K562 (cell line): Measurements from ENCODE around the gene ZNF749. TPM values are rescaled to one million over a fixed set of nuclear protein-coding genes. Genes with fewer than 3 reads are reported as not detected.

ENCODE experiments used
- ARID4B ChIP-seq: sonication (generic); formaldehyde crosslinking; IDR thresholded peaks from 2 replicates; pipeline ENCODE4 v1.8.0; 2022; ENCODE audit warnings: mild to moderate bottlenecking, missing genetic modification reagents
- CHD4 ChIP-seq: fragments of 200-600 bp; sonication (generic); IDR thresholded peaks from 3 replicates; pipeline ENCODE4 v1.6.1; 2012; ENCODE audit warnings: low read depth, mild to moderate bottlenecking, mixed read lengths, low read length, inconsistent platforms; ENCODE audit not compliant: insufficient read depth, insufficient replicate concordance, poor library complexity, severe bottlenecking
- CTBP1 ChIP-seq: fragments of 450-650 bp; IDR thresholded peaks from 2 replicates; pipeline ENCODE4 v1.6.1; 2016; ENCODE audit warnings: borderline replicate concordance
- ELF4 ChIP-seq: fragments of 450-650 bp; formaldehyde crosslinking; IDR thresholded peaks from 2 replicates; pipeline ENCODE4 v1.4.0; 2022; ENCODE audit warnings: missing genetic modification characterization
- FUS ChIP-seq: fragments of 200-400 bp; formaldehyde crosslinking; optimal IDR thresholded peaks from 2 replicates; pipeline ENCODE3; 2017; ENCODE audit warnings: low read depth, low read length
- GABPA ChIP-seq: fragments of 200-800 bp; sonication (Bioruptor generic); conservative IDR thresholded peaks from 2 replicates; pipeline ENCODE4 v1.6.1; 2016; ENCODE audit warnings: low read depth, missing genetic modification characterization, missing compliant biosample characterization
- HNRNPLL ChIP-seq: fragments of 200-400 bp; formaldehyde crosslinking; IDR thresholded peaks from 2 replicates; pipeline ENCODE4 v1.6.1; 2017; ENCODE audit warnings: low read length, low read depth, mild to moderate bottlenecking; ENCODE audit not compliant: poor library complexity, severe bottlenecking
- JUND ChIP-seq, 2 experiments: IDR thresholded peaks; 2 replicates in 1 of 2; 3 replicates in 1 of 2; pipeline ENCODE4 v1.6.1; 2011; ENCODE audit warnings: borderline replicate concordance in 2 of 2, low read depth in 2 of 2, low read length in 2 of 2, improper control_type of control experiment in 1 of 2, missing biosample characterization in 1 of 2, missing genetic modification characterization in 1 of 2, missing genetic modification reagents in 1 of 2
- MXI1 ChIP-seq: IDR thresholded peaks from 2 replicates; pipeline ENCODE4 v1.6.1; 2011; ENCODE audit warnings: low read depth, mild to moderate bottlenecking, improper control_type of control experiment, low read length
- NKRF ChIP-seq: fragments of 450-650 bp; IDR thresholded peaks from 2 replicates; pipeline ENCODE4 v1.6.1; 2016; ENCODE audit warnings: borderline replicate concordance
- NR2C2 ChIP-seq, 2 experiments: fragments of 200-800 bp in 1 of 2; sonication (Bioruptor generic) in 1 of 2; sonication (generic) in 1 of 2; formaldehyde crosslinking in 1 of 2; IDR thresholded peaks; 2 replicates each; pipeline versions ENCODE4 v1.6.1 to v1.8.0; 2016 to 2022; ENCODE audit warnings: mild to moderate bottlenecking in 1 of 2, missing compliant biosample characterization in 1 of 2, missing genetic modification characterization in 1 of 2, missing genetic modification reagents in 1 of 2
- PHF8 ChIP-seq: fragments of 200-600 bp; sonication (generic); IDR thresholded peaks from 2 replicates; pipeline ENCODE4 v1.6.1; 2012; ENCODE audit warnings: mixed run types, mild to moderate bottlenecking, inconsistent platforms, low read length, moderate library complexity, borderline replicate concordance
- RBBP5 ChIP-seq: fragments of 200-600 bp; sonication (generic); IDR thresholded peaks from 2 replicates; pipeline ENCODE4 v1.6.1; 2012; ENCODE audit warnings: borderline replicate concordance, mild to moderate bottlenecking, low read length, control low read depth, inconsistent platforms; ENCODE audit not compliant: insufficient read depth, poor library complexity, severe bottlenecking
- ZNF143 ChIP-seq: sonication (generic); formaldehyde crosslinking; IDR thresholded peaks from 2 replicates; pipeline ENCODE4 v1.9.0; 2022; ENCODE audit warnings: mild to moderate bottlenecking, missing genetic modification reagents
- ZNF41 ChIP-seq: fragments of 250-450 bp; sonication (Bioruptor Pico); conservative IDR thresholded peaks from 2 replicates; pipeline ENCODE4 v1.4.0; 2020; ENCODE audit warnings: mild to moderate bottlenecking
- ZNF583 ChIP-seq: fragments of 250-450 bp; sonication (Bioruptor Pico); IDR thresholded peaks from 2 replicates; pipeline ENCODE4 v1.4.0; 2020
- polyA plus RNA-seq, 8 experiments: library from polyadenylated mRNA; depleted of rRNA in 4 of 8; stranded (reverse) in 5 of 8; unstranded in 3 of 8; fragments of >200 nt; fragmentation: Nextera tagmentation in 2 of 8; fragmentation: Illumina TruSeq in 1 of 8; extraction: Ambion mirVana in 2 of 8; extraction: Trizol in 1 of 8; gene quantifications; 2 replicates each; pipeline versions ENCODE4 v1.2.1 to v1.2.3, GENCODE V29; 2011 to 2014; ENCODE audit warnings: inconsistent platforms in 1 of 8, missing spikeins in 1 of 8
- total RNA-seq, 7 experiments: library from RNA; depleted of rRNA in 6 of 7; stranded (reverse); fragments of >200 nt in 6 of 7; fragmentation: Illumina TruSeq in 2 of 7; extraction: Trizol in 2 of 7; gene quantifications; 2 replicates each; pipeline versions ENCODE4 v1.2.1 to v1.2.3, GENCODE V29; 2011 to 2021; ENCODE audit warnings: low replicate concordance in 1 of 7
- TF ChIP-seq, protein P1 (sequence below): fragments of 200-800 bp; sonication (Bioruptor generic); IDR thresholded peaks from 2 replicates; pipeline ENCODE4 v1.6.1; 2017; ENCODE audit warnings: missing genetic modification characterization, missing compliant biosample characterization

Gene ZNF749
- total and polyA plus RNA-seq, 9 of the 15 experiments (the other 6 are each of a cell fraction or from before 2014, with no cell fraction given), result 5.3 to 33.2 (median 15.0) TPM

GRCh38 chr19:57410877-57411671 lies 24.1 kb upstream of the ZNF749 start, which contains the start of gene ZNF17 (continued):
- TF ChIP-seq ARID4B (CRISPR knock-in tag), result peak; percentile 74
- peak; percentile 5; the same call in 1 of the 2 replicates for TF ChIP-seq JUND (IDR thresholded peaks at IDR 0.05; ENCODE audit: borderline replicate concordance, low read depth, low read length)
- TF ChIP-seq JUND (tag; IDR thresholded peaks at IDR 0.05; ENCODE audit: borderline replicate concordance, low read depth, low read length), result no peak; the same call in 2 of the 3 replicates
- TF ChIP-seq PHF8, result peak; percentile 90; the same call in 1 of the 2 replicates
- TF ChIP-seq ZNF143 (CRISPR knock-in tag), result peak; percentile 90
- no peak for TF ChIP-seq CHD4
- 0 out of 2 replicates have a peak, but pooled peaks have one; percentile 14 for TF ChIP-seq MXI1
- peak; percentile 95 for TF ChIP-seq GABPA (tag)
- TF ChIP-seq RBBP5, result peak; percentile 89
- TF ChIP-seq ZNF41, result no peak
- TF ChIP-seq NR2C2 (CRISPR knock-in tag; IDR thresholded peaks at IDR 0.05), result peak; percentile 46; the same call in 1 of the 2 replicates
- TF ChIP-seq NR2C2 (tag; IDR thresholded peaks at IDR 0.05), result peak; percentile 95
- peak; percentile 26; the same call in 1 of the 2 replicates for TF ChIP-seq CTBP1
- TF ChIP-seq, protein P1, sequence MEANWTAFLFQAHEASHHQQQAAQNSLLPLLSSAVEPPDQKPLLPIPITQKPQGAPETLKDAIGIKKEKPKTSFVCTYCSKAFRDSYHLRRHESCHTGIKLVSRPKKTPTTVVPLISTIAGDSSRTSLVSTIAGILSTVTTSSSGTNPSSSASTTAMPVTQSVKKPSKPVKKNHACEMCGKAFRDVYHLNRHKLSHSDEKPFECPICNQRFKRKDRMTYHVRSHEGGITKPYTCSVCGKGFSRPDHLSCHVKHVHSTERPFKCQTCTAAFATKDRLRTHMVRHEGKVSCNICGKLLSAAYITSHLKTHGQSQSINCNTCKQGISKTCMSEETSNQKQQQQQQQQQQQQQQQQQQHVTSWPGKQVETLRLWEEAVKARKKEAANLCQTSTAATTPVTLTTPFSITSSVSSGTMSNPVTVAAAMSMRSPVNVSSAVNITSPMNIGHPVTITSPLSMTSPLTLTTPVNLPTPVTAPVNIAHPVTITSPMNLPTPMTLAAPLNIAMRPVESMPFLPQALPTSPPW (CRISPR knock-in tag), result peak; percentile 49
- no peak for TF ChIP-seq FUS
- peak; percentile 88 for TF ChIP-seq NKRF
- TF ChIP-seq HNRNPLL, result peak; percentile 11
- no peak for TF ChIP-seq ELF4 (CRISPR knock-in tag)
- no peak for TF ChIP-seq ZNF583 (CRISPR knock-in tag)
